Common myeloid progenitor, CD34-positive (primary cell): ENCODE data around the gene ATP6V0C.
"Not testable (repeated sequence)": the region's sequence is repeated elsewhere in the genome, so short reads cannot be mapped to it uniquely, and the experiment has no call there.

Experiments used
- CTCF ChIA-PET: fragments of 350-600 bp; sonication (Branson Sonifier 250); formaldehyde crosslinking; loops from one replicate; lab custom pipeline; 2021; ENCODE audit warnings: antibody characterized with exemption; lab: Charles Lee
- POLR2A ChIA-PET: fragments of 350-600 bp; sonication (Branson Sonifier 250); formaldehyde crosslinking; loops from one replicate; lab custom pipeline; 2021; ENCODE audit warnings: antibody characterized with exemption; lab: Charles Lee
- DNase-seq, 3 donors: peaks; one replicate each; pipeline versions ENCODE4 v3.0.0 to v3.0.0-alpha.2; 2013
- H3K27ac ChIP-seq, 2 experiments: 1 replicate in 1 of 2; 2 replicates in 1 of 2; pipeline ENCODE4 v1.7.0; 2013; ENCODE audit warnings: inconsistent platforms in 2 of 2, low read length in 2 of 2, mild to moderate bottlenecking in 2 of 2, low read depth in 1 of 2, moderate library complexity in 1 of 2; ENCODE audit not compliant: severe bottlenecking in 2 of 2, insufficient read depth in 1 of 2, poor library complexity in 1 of 2
- H3K27me3 ChIP-seq, 5 experiments: replicated peaks in 2 of 5; 1 replicate in 3 of 5; 2 replicates in 2 of 5; pipeline versions ENCODE4 v1.6.1 to v1.7.0; 2013; ENCODE audit warnings: low read length in 4 of 5, mild to moderate bottlenecking in 2 of 5, moderate library complexity in 2 of 5, inconsistent platforms in 1 of 5; ENCODE audit not compliant: insufficient read depth in 5 of 5, control insufficient read depth in 4 of 5
- H3K36me3 ChIP-seq, 4 experiments: 1 replicate in 2 of 4; 2 replicates in 2 of 4; pipeline versions ENCODE4 v1.6.1 to v1.7.0; 2013; ENCODE audit warnings: low read length in 3 of 4, control low read depth in 1 of 4, mild to moderate bottlenecking in 1 of 4; ENCODE audit not compliant: control insufficient read depth in 4 of 4, insufficient read depth in 4 of 4
- H3K4me1 ChIP-seq, 4 experiments: 1 replicate in 3 of 4; 2 replicates in 1 of 4; pipeline versions ENCODE4 v1.6.1 to v1.7.1; 2013; ENCODE audit warnings: low read length in 3 of 4, mild to moderate bottlenecking in 3 of 4, control low read depth in 1 of 4, inconsistent platforms in 1 of 4, moderate library complexity in 1 of 4; ENCODE audit not compliant: control insufficient read depth in 4 of 4, insufficient read depth in 4 of 4; ENCODE audit errors: control extremely low read depth in 1 of 4
- H3K4me3 ChIP-seq, 7 experiments: 1 replicate in 4 of 7; 2 replicates in 3 of 7; pipeline versions ENCODE4 v1.5.1 to v1.7.0; 2013; ENCODE audit warnings: mild to moderate bottlenecking in 7 of 7, low read length in 6 of 7, moderate library complexity in 6 of 7, inconsistent platforms in 2 of 7, low read depth in 2 of 7, control low read depth in 1 of 7; ENCODE audit not compliant: insufficient read depth in 4 of 7, control insufficient read depth in 1 of 7; ENCODE audit errors: extremely low read depth in 1 of 7
- H3K9me3 ChIP-seq, 5 experiments: 1 replicate in 4 of 5; 2 replicates in 1 of 5; pipeline versions ENCODE4 v1.6.1 to v1.7.1; 2013; ENCODE audit warnings: low read length in 4 of 5, mild to moderate bottlenecking in 2 of 5, inconsistent platforms in 1 of 5, low read depth in 1 of 5, moderate library complexity in 1 of 5; ENCODE audit not compliant: control insufficient read depth in 4 of 5, insufficient read depth in 2 of 5; ENCODE audit errors: control extremely low read depth in 1 of 5
- WGBS: methylation state at CpG from one replicate; pipeline ENCODE4 v1.1.5; 2013; ENCODE audit not compliant: insufficient coverage; 5-methylcytosine and 5-hydroxymethylcytosine counted together

The ATP6V0C gene

GRCh38 chr16:2550283-2550878, 36.6 kb downstream of the ATP6V0C start:
- H3K4me1 ChIP-seq, CTCF ChIA-PET, H3K4me3 ChIP-seq, H3K9me3 ChIP-seq, POLR2A ChIA-PET, H3K36me3 ChIP-seq, H3K27me3 ChIP-seq, H3K27ac ChIP-seq, DNase-seq: not testable (repeated sequence)
- WGBS = no CpG with 5 or more reads among the region's 14 CpGs

GRCh38 chr16:2551420-2551889, 37.7 kb downstream of the ATP6V0C start:
- DNase-seq = not testable (repeated sequence)

GRCh38 chr16:2554709-2555425, 41.1 kb downstream of the ATP6V0C start:
- CTCF ChIA-PET, H3K27ac ChIP-seq, H3K36me3 ChIP-seq, H3K9me3 ChIP-seq, H3K27me3 ChIP-seq, POLR2A ChIA-PET, H3K4me1 ChIP-seq, DNase-seq, H3K4me3 ChIP-seq: not testable (repeated sequence)
- no CpG with 5 or more reads among the region's 13 CpGs for WGBS

More at GRCh38 chr16:2551420-2551889, 37.7 kb downstream of the ATP6V0C start:
- CTCF ChIA-PET, H3K27me3 ChIP-seq, H3K36me3 ChIP-seq, POLR2A ChIA-PET, H3K4me3 ChIP-seq, H3K4me1 ChIP-seq, H3K27ac ChIP-seq, H3K9me3 ChIP-seq: not testable (repeated sequence)
- 92% methylated on average over 6 of the region's 17 CpGs for WGBS

- H3K27me3 ChIP-seq, CTCF ChIA-PET, DNase-seq, H3K27ac ChIP-seq, POLR2A ChIA-PET, H3K36me3 ChIP-seq, H3K4me3 ChIP-seq, H3K4me1 ChIP-seq, H3K9me3 ChIP-seq: not testable (repeated sequence)
- WGBS = no CpG with 5 or more reads among the region's 15 CpGs
Observed at GRCh38 chr16:2557150-2557549, 43.4 kb downstream of the ATP6V0C start.

- DNase-seq, POLR2A ChIA-PET, H3K36me3 ChIP-seq, H3K27ac ChIP-seq, CTCF ChIA-PET, H3K9me3 ChIP-seq, H3K27me3 ChIP-seq, H3K4me1 ChIP-seq: not testable (repeated sequence)
- no CpG with 5 or more reads among the region's 17 CpGs for WGBS
- H3K4me3 ChIP-seq = peak overlapping the region in 1 of 7 experiments; percentile 11
Observed at GRCh38 chr16:2560131-2560797, 46.5 kb downstream of the ATP6V0C start.

- DNase-seq, CTCF ChIA-PET, H3K27me3 ChIP-seq, H3K27ac ChIP-seq, H3K4me3 ChIP-seq, H3K9me3 ChIP-seq, H3K4me1 ChIP-seq, POLR2A ChIA-PET, H3K36me3 ChIP-seq: not testable (repeated sequence)
- no CpG with 5 or more reads among the region's 4 CpGs for WGBS
Observed at GRCh38 chr16:2560798-2561133, 47.0 kb downstream of the ATP6V0C start.

- POLR2A ChIA-PET = not testable (repeated sequence)
Observed at GRCh38 chr16:2567506-2567905, 53.8 kb downstream of the ATP6V0C start.

More at GRCh38 chr16:2567506-2567905, 53.8 kb downstream of the ATP6V0C start:
- H3K27ac ChIP-seq, DNase-seq, H3K4me3 ChIP-seq, CTCF ChIA-PET, H3K27me3 ChIP-seq, H3K9me3 ChIP-seq, H3K4me1 ChIP-seq, H3K36me3 ChIP-seq: not testable (repeated sequence)
- WGBS = no CpG with 5 or more reads among the region's 6 CpGs
